A673 (cell line): ENCODE data around the gene CTNNA2.

Experiments used
- EZH2 ChIP-seq: fragments of 200-600 bp; sonication (generic); IDR thresholded peaks from 2 replicates; pipeline ENCODE4 v1.6.1; 2017; ENCODE audit warnings: borderline replicate concordance, low read depth, mild to moderate bottlenecking, mixed read lengths, antibody characterized with exemption, low read length; ENCODE audit not compliant: poor library complexity, severe bottlenecking
- TF ChIP-seq, protein P1 (sequence below): fragments of 300-800, 200-600 bp; sonication (generic); conservative IDR thresholded peaks from 2 replicates; pipeline ENCODE4 v1.5.1; 2017; ENCODE audit warnings: low read depth, mild to moderate bottlenecking, antibody characterized with exemption, low read length, moderate library complexity, mixed read lengths

DNA sequence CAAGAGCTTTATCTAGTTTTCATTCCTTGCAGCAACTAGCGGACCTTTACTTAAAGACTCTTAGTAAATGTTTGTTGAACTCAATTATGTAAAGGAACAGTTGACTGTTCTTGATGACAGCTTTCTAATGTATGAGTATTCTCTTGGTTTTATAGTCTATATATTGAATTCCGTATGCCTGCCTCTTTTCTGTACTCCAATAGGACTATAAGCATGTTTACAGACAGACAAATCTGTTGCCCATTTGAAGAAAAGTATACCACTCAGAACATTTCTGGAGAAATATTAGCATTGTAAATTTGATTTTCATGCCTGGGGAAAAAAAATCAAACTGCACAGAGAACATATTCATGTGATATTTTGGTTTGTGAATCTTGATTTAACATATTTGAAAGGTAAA, 682.2 kb downstream of the CTNNA2 start:
- TF ChIP-seq, protein P1, sequence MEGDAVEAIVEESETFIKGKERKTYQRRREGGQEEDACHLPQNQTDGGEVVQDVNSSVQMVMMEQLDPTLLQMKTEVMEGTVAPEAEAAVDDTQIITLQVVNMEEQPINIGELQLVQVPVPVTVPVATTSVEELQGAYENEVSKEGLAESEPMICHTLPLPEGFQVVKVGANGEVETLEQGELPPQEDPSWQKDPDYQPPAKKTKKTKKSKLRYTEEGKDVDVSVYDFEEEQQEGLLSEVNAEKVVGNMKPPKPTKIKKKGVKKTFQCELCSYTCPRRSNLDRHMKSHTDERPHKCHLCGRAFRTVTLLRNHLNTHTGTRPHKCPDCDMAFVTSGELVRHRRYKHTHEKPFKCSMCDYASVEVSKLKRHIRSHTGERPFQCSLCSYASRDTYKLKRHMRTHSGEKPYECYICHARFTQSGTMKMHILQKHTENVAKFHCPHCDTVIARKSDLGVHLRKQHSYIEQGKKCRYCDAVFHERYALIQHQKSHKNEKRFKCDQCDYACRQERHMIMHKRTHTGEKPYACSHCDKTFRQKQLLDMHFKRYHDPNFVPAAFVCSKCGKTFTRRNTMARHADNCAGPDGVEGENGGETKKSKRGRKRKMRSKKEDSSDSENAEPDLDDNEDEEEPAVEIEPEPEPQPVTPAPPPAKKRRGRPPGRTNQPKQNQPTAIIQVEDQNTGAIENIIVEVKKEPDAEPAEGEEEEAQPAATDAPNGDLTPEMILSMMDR = no peak
- no peak for TF ChIP-seq EZH2
